ENCODE measurements around the gene LRCH4. TPM values are rescaled to one million over a fixed set of nuclear protein-coding genes. Genes with fewer than 3 reads are reported as not detected.
A peak's percentile ranks its signal among the peaks of the same experiment; 100 is the strongest.

LRCH4 gene
- total and polyA plus RNA-seq, 2 donors (not counting 1 experiment from before 2014, with no cell fraction given), result 288 to 289 TPM

DNA sequence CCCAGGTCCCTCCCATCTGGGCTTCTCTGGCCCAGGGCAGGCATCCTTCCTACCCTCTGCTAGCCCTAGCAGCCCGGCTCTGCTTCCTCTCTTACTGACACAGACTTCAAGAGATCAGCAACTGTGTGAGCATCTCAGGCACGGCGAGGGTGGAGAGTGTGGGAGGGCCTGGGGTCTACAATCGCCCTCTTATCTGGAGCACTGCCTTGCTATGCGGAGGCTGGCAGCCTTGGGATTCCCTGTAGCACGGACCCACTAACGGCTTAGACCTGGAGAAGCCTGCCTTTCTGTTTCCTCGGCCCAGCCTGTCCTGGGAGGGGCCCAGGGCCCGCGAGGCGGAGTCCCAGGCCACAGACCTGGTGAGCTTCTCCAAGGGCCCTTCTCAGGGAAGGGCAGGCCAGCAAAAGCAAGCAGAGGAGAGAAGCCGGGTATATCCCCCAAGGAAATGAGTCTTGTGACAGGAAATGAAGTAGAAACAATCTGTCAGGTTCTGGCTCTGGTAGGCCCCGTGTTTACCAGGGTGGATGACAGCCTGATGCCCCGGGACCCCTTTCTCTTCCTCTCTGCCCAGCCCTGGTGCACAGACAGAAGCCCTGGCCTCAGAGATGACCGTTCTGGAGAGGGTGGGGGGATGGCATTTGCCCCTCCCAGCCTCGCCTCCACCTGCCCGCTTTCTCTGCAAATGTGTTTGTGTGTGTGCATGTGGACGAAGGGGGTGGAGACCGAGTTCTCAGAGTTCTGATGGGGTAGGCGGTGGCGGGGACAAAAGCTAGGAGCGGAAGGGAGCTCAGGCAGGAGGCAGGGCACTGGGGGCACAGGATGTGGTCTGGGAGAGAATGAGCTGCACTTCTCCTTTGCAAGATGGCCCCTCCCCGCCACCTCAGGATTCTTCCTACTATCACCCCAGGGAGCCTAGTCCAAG is 2.5 kb downstream of the LRCH4 start:
- Histone ChIP-seq H3K9me3 (ENCODE audit: control extremely low read depth in 1 of 3, control insufficient read depth in 2 of 3, insufficient read depth in 1 of 3, low read length in 2 of 3) (no peaks in the 10 kb centered on the region), H3K4me2 (replicated peaks; ENCODE audit: low read depth, low read length, poor library complexity, severe bottlenecking) (peak overlapping the region; percentile 92), H3K79me2 (ENCODE audit: control insufficient read depth, insufficient read depth, low read length) (peaks cover 60% of the 10 kb centered on the region), H3K27me3 (replicated peaks in 1 of 4; ENCODE audit: control extremely low read depth in 1 of 4, control insufficient read depth in 3 of 4, insufficient read depth in 4 of 4, low read length in 3 of 4) (no peaks in the 10 kb centered on the region), H3K27ac (ENCODE audit: low read length in 2 of 2) (peak overlapping the region; percentile 94 to 97), H2AFZ (ENCODE audit: insufficient read depth, low read depth, low read length, poor library complexity, severe bottlenecking) (peak overlapping the region; percentile 57), H3K9ac (ENCODE audit: low read length) (peak overlapping the region; percentile 82), H3K36me3 (replicated peaks in 1 of 2; ENCODE audit: control extremely low read depth in 1 of 2, control insufficient read depth in 1 of 2, extremely low read depth in 1 of 2, insufficient read depth in 2 of 2, low read length in 1 of 2) (peaks cover 0 to 45% of the 10 kb centered on the region in 2 experiments), H3K4me3 (ENCODE audit: control extremely low read depth in 1 of 5, extremely low read depth in 1 of 5, insufficient read depth in 1 of 5, low read depth in 2 of 5, low read length in 4 of 5) (peak overlapping the region; percentile 69 to 87 (median 82)), H3K4me1 (ENCODE audit: control insufficient read depth in 2 of 2, insufficient read depth in 2 of 2, low read length in 2 of 2) (peaks cover 27 to 38% of the 10 kb centered on the region in 2 donors), H4K20me1 (ENCODE audit: control insufficient read depth, insufficient read depth, low read length, poor library complexity, severe bottlenecking) (peaks cover 60% of the 10 kb centered on the region)
- POLR2A ChIA-PET, result interaction anchor here (0.6 to 2.5 kb wide), 11 partner anchors 13 to 155 kb away, joined by 3 to 16 read pairs (median 4); partner anchors contain the start of genes AGFG2, MEPCE, PCOLCE and TSC22D4
- intact Hi-C loops (cut with micrococcal nuclease), result loop anchor here (1.0 kb wide), 1 partner anchor 13 kb away; no protein-coding TSS in a partner anchor
- no peak for TF ChIP-seq EZH2 (IDR thresholded peaks at IDR 0.05; ENCODE audit: borderline replicate concordance, insufficient read depth, low read depth, low read length, poor library complexity, severe bottlenecking)
- TF ChIP-seq, protein P1, sequence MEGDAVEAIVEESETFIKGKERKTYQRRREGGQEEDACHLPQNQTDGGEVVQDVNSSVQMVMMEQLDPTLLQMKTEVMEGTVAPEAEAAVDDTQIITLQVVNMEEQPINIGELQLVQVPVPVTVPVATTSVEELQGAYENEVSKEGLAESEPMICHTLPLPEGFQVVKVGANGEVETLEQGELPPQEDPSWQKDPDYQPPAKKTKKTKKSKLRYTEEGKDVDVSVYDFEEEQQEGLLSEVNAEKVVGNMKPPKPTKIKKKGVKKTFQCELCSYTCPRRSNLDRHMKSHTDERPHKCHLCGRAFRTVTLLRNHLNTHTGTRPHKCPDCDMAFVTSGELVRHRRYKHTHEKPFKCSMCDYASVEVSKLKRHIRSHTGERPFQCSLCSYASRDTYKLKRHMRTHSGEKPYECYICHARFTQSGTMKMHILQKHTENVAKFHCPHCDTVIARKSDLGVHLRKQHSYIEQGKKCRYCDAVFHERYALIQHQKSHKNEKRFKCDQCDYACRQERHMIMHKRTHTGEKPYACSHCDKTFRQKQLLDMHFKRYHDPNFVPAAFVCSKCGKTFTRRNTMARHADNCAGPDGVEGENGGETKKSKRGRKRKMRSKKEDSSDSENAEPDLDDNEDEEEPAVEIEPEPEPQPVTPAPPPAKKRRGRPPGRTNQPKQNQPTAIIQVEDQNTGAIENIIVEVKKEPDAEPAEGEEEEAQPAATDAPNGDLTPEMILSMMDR (IDR thresholded peaks at IDR 0.05), result no peak
- CTCF ChIA-PET, result interaction anchor here (0.7 to 11.1 kb wide), 8 partner anchors 12 to 214 kb away, joined by 3 to 226 read pairs (median 4); partner anchors contain the start of genes MOSPD3 and POP7
- Mint-ChIP-seq H3K27ac (peak overlapping the region; percentile 99), H3K9me3 (ENCODE audit: insufficient read depth) (no peaks in the 10 kb centered on the region), H3K27me3 (no peaks in the 10 kb centered on the region), H3K4me3 (peak overlapping the region; percentile 98), H3K4me1 (peaks cover 44% of the 10 kb centered on the region)
- ATAC-seq (ENCODE audit: low read depth) (no peak), DNase-seq (peak; percentile 84)
- 4% methylated on average over 15 of the region's 23 CpGs for WGBS (ENCODE audit: insufficient coverage)
